Measurements from ENCODE around the gene ANK3.

ANK3 gene

GRCh38 chr10:60341969-60342368 is 47.7 kb downstream of the ANK3 start:
- no peak for DNase-seq

GRCh38 chr10:60340973-60341372 is 48.7 kb downstream of the ANK3 start:
- no peak for DNase-seq

- no peak for DNase-seq
Measured at GRCh38 chr10:60339757-60340156, 49.9 kb downstream of the ANK3 start.

GRCh38 chr10:60338786-60339185 is 50.9 kb downstream of the ANK3 start:
- DNase-seq = no peak

- no peak for DNase-seq
Measured at GRCh38 chr10:60338002-60338564, 51.6 kb downstream of the ANK3 start.

DNA sequence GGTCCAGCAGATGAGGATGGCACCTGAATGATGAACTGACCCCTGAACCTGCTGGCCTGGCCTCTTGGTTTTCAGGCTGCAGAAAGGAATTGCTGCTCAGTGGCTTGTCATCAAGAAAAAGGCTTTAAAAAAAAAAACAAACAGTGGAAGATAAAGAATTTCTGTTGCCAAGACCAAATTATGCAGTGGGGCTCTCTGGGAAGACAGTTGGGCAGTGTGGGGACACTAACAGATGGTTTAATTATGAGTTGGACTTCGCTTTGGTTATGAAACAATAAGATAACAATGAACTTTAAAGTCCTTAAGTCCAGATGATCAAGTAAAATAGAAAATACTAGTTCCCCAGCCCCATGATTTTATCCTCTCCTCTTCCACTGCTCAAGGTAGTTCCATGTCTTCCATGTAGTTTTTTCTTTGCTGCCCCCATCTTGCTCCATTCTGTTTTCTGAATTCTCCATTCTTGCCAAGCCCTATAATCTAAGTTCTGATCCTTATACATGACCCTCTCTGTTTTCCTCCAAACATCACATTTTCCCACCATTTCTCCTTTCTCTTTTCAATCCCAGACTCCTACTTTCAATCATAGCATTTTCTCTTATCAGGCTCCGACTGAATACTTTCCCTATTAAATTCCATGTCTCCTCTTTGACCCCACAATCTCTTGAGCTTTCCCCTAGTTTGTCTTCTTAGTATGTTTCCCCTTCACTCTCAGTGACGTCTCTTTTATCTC is 52.6 kb downstream of the ANK3 start:
- DNase-seq = no peak

- no peak for DNase-seq
Measured at GRCh38 chr10:60335708-60336107, 54.0 kb downstream of the ANK3 start.

- DNase-seq = no peak
Measured at GRCh38 chr10:60334991-60335390, 54.7 kb downstream of the ANK3 start.

- no peak for DNase-seq
Measured at GRCh38 chr10:60332371-60332770, 57.3 kb downstream of the ANK3 start.

GRCh38 chr10:60331886-60332285 is 57.8 kb downstream of the ANK3 start:
- DNase-seq = no peak

DNA sequence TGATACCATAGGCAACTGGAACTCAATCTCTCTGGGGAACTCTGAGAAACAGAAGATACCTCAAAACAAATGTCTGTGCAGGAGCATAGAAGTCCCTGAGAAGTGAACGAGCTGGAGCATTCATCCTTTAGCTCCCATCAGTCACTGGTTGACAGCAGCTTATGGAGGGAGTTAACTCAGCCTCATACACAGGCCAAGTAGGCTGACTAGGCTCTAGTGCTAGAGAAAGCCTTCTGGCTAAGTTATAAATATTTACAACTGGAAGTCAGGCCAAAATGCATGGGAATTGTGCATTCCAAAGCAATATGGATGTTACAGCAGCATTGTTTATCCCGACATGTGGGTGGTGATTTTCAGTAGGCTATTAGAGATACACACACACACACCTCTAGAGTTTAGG is 66.5 kb downstream of the ANK3 start:
- no peak for DNase-seq

GRCh38 chr10:60320666-60321065 is 69.0 kb downstream of the ANK3 start:
- DNase-seq = no peak

DNA sequence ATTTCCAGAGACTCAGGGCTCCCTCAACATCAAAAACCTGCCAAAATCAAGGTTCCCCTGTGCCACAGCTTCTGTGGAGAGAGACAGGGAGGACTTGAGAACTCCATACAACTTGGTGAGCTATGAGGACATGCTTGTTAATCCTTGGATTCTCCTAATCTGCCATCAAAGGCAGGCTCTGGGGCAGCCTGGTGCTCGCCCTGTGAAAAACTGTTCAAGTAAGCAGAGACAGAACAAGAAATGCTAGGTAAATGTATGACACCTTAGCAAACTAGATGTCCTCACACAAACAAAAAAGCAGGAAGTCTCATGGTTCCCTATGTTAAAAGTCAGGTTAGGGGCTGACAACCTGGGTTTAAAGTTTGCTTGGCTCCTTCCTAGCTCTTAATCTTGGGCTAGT is 73.6 kb downstream of the ANK3 start:
- no peak for DNase-seq

GRCh38 chr10:60315311-60315710 is 74.4 kb downstream of the ANK3 start:
- no peak for DNase-seq

DNA sequence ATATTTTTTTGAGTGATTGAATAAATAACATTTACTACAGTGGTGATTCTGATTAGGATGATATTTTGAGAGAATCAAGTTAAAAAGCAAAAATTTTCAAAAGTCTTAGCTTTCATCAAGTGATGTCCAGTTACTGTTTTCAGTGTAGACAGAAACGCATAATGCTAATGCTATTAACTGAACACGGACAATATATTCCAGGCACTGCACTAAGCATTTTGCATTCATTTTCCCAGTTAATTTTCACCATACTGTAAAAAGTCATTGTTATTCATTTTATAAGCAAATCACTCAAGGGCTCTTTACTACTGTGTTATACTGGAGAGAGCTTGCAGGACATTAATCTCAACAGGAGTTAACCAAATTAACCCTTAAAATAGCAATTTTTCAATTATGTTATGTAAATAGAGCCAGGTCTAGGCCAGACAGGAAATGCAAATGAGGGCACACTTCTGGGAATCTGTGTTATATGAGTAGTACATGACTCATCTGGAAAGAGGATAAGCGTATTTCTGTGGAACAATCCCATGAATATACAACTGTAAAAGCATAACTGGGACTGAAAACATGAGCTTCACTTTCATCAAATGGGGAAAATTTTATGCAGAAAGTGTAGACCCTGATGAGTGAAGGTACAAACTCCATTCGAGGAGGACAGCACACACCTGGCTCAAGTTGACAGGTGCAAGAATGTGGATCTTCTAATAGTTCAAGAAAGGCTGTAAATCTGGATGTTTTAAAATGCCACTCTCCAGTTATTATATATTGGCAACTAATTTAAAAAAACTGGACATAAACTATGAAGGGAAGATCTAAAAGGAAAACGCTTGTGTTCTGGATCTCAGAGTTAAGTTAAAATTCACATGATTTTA is 75.4 kb downstream of the ANK3 start:
- DNase-seq = no peak

DNA sequence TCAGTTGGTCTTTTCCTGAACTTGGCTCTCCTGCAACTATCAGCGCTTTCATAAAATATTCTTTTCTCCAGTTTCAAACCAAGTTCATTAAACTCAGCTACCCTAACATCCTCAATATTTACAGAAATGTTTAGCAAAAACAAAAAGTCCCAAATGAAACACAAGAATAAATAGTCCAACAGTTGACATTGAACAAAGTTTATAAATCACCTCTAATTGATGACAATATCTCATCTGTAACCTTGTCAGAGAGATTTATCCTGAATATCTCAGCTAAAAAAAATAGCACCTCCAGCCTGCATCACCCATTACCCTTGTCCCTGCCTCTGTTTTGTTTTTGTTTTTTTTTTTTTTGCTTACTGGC is 76.1 kb downstream of the ANK3 start:
- DNase-seq = no peak

DNA sequence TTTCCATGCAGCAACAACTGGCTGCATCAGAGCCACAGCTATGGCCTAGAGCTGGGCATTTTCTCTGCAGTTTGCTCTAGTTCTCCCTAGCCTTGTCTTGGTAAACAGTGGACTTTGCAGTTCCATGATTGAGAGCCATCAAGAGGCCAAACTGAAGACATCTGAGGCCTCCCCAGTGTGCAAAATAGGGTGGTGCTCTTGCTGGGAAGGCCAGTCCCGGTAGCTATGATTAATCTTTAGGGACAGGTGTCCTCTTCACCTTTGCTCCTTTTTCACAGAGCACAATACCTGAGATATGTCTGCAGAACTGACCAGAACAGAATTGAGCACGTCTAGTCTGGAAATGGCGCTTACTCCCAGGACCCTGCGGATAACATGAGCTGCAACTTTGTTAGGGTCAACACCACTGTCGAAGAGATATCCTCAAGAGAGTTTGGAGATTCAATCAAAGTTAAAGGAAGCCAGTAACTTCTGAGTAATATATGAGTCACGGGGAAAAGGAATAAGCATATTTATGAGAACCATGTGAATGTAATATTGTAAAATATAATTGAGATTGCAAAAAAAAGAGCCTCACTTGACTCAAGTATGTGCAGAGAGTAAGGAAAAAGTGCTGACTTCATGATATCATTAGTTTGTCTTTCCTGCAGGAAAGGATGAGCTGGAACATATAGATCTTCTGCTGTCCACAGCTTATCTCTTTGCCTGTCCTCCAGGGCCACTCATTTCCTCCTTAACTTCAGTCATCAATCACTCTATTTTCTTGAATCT is 76.7 kb downstream of the ANK3 start:
- no peak for DNase-seq

DNA sequence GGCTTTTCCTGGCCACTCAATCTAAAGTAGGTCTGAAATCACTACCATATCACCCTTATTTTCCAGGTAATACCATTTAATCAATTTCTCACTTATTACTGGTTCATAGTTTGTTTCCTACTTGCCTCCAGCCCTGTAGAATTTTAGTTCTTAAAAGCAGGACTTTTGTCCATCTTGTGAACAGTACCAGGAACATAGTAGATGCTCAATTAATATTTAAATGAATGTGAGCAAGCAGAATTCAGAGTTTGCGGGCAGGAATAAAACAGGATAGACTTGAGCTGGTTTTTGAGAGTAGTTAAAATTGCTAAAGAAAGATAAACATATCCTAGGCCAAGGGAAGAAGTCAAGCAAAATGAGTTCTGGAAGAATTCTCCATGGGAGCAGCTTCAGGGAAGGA is 77.9 kb downstream of the ANK3 start:
- no peak for DNase-seq

GRCh38 chr10:60310740-60311139 is 78.9 kb downstream of the ANK3 start:
- no peak for DNase-seq

GRCh38 chr10:60309891-60310290 is 79.8 kb downstream of the ANK3 start:
- DNase-seq = no peak

DNA sequence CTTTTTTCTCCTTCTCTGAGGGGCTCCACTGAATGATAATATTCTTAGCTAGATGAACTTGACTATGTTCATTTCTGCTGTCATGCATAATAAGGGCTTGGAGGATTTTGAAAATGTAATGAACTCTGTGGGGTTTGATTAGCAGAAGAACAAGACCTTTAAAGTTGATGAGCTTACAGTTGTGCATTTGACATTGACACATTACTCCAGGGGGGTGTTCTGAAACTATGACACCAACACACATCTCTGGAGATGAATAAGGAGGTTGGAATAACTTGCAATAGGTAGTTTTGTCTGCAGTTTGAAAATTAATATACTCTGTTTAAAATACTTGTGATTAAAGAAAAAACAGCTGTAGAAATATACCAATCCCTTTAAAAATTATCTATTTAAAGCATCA is 80.3 kb downstream of the ANK3 start:
- DNase-seq = no peak

DNA sequence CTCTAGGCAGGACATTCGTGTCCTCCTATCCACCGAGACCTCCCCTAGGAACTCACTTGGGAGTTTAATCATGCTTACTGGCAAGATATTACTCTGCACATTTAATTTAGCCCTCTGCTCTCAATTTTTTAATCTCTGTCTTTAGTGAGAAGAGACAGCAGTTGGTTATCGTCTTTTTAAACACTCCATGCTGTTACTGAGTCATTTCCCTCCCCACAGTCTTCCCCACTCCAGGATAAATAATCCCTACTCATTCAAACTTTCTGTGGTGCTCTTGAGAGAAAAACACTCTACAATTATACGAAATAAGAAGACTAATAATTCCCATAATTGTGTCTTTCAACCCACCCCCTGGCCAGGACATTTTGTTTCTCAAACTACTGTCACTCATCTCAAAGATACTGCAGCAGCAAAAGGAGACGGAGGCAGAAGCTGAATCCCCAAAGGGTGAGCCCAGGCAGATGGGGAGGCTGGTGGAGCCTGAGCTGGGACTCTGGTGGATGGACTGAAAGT is 84.2 kb downstream of the ANK3 start:
- DNase-seq = no peak

GRCh38 chr10:60304829-60305379 is 84.8 kb downstream of the ANK3 start:
- DNase-seq = no peak

Measured in central memory CD4-positive, alpha-beta T cell (primary cell).